ENCODE results near the gene ZNF586. TPM values are rescaled to one million over a fixed set of nuclear protein-coding genes. Genes with fewer than 3 reads are reported as not detected.

Gene ZNF586
- total and polyA plus RNA-seq, 2 experiments from 2014 or later: 5.2 to 16.9 TPM

DNA sequence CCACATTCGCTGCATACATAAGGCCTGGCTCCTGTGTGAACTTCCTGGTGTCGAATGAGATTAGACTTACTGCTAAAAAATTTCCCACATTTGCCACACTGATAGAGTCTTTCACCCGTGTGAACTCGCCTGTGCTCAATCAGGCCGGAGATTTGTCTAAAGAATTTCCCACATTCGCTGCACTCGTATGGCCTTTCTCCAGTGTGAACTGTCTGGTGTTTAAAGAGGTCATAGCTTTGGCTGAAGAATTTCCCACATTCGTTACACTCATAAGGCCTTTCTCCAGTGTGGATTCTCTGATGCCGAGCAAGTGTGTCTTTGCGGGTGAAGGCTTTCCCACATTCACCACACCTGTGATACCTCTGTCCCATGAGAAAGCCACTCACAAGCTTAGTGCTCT, 48.6 kb upstream of the ZNF586 start:
- TF ChIP-seq NANOG (IDR thresholded peaks at IDR 0.05; ENCODE audit: borderline replicate concordance): no peak
- TF ChIP-seq, protein P1, sequence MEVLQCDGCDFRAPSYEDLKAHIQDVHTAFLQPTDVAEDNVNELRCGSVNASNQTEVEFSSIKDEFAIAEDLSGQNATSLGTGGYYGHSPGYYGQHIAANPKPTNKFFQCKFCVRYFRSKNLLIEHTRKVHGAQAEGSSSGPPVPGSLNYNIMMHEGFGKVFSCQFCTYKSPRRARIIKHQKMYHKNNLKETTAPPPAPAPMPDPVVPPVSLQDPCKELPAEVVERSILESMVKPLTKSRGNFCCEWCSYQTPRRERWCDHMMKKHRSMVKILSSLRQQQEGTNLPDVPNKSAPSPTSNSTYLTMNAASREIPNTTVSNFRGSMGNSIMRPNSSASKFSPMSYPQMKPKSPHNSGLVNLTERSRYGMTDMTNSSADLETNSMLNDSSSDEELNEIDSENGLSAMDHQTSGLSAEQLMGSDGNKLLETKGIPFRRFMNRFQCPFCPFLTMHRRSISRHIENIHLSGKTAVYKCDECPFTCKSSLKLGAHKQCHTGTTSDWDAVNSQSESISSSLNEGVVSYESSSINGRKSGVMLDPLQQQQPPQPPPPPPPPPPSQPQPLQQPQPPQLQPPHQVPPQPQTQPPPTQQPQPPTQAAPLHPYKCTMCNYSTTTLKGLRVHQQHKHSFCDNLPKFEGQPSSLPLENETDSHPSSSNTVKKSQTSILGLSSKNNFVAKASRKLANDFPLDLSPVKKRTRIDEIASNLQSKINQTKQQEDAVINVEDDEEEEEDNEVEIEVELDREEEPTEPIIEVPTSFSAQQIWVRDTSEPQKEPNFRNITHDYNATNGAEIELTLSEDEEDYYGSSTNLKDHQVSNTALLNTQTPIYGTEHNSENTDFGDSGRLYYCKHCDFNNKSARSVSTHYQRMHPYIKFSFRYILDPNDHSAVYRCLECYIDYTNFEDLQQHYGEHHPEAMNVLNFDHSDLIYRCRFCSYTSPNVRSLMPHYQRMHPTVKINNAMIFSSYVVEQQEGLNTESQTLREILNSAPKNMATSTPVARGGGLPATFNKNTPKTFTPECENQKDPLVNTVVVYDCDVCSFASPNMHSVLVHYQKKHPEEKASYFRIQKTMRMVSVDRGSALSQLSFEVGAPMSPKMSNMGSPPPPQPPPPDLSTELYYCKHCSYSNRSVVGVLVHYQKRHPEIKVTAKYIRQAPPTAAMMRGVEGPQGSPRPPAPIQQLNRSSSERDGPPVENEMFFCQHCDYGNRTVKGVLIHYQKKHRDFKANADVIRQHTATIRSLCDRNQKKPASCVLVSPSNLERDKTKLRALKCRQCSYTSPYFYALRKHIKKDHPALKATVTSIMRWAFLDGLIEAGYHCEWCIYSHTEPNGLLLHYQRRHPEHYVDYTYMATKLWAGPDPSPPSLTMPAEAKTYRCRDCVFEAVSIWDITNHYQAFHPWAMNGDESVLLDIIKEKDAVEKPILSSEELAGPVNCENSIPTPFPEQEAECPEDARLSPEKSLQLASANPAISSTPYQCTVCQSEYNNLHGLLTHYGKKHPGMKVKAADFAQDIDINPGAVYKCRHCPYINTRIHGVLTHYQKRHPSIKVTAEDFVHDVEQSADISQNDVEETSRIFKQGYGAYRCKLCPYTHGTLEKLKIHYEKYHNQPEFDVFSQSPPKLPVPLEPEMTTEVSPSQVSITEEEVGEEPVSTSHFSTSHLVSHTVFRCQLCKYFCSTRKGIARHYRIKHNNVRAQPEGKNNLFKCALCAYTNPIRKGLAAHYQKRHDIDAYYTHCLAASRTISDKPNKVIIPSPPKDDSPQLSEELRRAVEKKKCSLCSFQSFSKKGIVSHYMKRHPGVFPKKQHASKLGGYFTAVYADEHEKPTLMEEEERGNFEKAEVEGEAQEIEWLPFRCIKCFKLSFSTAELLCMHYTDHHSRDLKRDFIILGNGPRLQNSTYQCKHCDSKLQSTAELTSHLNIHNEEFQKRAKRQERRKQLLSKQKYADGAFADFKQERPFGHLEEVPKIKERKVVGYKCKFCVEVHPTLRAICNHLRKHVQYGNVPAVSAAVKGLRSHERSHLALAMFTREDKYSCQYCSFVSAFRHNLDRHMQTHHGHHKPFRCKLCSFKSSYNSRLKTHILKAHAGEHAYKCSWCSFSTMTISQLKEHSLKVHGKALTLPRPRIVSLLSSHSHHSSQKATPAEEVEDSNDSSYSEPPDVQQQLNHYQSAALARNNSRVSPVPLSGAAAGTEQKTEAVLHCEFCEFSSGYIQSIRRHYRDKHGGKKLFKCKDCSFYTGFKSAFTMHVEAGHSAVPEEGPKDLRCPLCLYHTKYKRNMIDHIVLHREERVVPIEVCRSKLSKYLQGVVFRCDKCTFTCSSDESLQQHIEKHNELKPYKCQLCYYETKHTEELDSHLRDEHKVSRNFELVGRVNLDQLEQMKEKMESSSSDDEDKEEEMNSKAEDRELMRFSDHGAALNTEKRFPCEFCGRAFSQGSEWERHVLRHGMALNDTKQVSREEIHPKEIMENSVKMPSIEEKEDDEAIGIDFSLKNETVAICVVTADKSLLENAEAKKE (CRISPR knock-in tag; IDR thresholded peaks at IDR 0.05): no peak
- no peak for TF ChIP-seq STAT1 (IDR thresholded peaks at IDR 0.05; ENCODE audit: unreplicated experiment)
- no peak for TF ChIP-seq EZH2phosphoT487 (IDR thresholded peaks at IDR 0.05; ENCODE audit: unreplicated experiment)
- TF ChIP-seq JUNB (IDR thresholded peaks at IDR 0.05; ENCODE audit: unreplicated experiment): no peak
- no peak for TF ChIP-seq REST (IDR thresholded peaks at IDR 0.05; ENCODE audit: unreplicated experiment)
- no peak overlapping the region for H3K4me3 ChIP-seq
- no peak for DNase-seq (ENCODE audit: low spot score)
- Mint-ChIP-seq H3K4me3 (no peak overlapping the region), H3K9me3 (peaks cover 12% of the 10 kb centered on the region; the same call in 2 of the 3 replicates), H3K27ac (no peak overlapping the region), H3K4me1 (peaks cover 12% of the 10 kb centered on the region), H3K36me3 (ENCODE audit: low read depth) (peaks cover 49% of the 10 kb centered on the region), H3K27me3 (ENCODE audit: insufficient read depth, low read depth, poor library complexity) (no peaks in the 10 kb centered on the region)
- no peaks in the 10 kb centered on the region for H3F3A ChIP-seq (replicated peaks; ENCODE audit: low read depth)
- 0 out of 2 replicates have a peak, but pooled peaks cover 2% of the 10 kb centered on the region for H3K9me2 ChIP-seq (ENCODE audit: insufficient read depth)
- H4K20me1 ChIP-seq (replicated peaks; ENCODE audit: insufficient read depth): no peaks in the 10 kb centered on the region
- no peaks in the 10 kb centered on the region for H3K4me1 ChIP-seq (ENCODE audit: insufficient read depth)
- H2AFZ ChIP-seq: no peak overlapping the region
- 0 out of 2 replicates have a peak, but pooled peaks cover 6% of the 10 kb centered on the region for H3K79me2 ChIP-seq (replicated peaks; ENCODE audit: insufficient read depth)
- H3K36me3 ChIP-seq (ENCODE audit: insufficient read depth): peaks cover 12% of the 10 kb centered on the region; the same call in 1 of the 2 replicates
- no peak overlapping the region for H3K4me2 ChIP-seq
- no peak overlapping the region for H3K27ac ChIP-seq (ENCODE audit: low read depth)
- no peaks in the 10 kb centered on the region for H3K27me3 ChIP-seq (ENCODE audit: insufficient read depth)
- no peak for ATAC-seq
